ENCODE results near the gene PHACTR3. TPM values are rescaled to one million over a fixed set of nuclear protein-coding genes. Genes with fewer than 3 reads are reported as not detected.

PHACTR3 gene
- total and polyA plus RNA-seq, 2 of the 8 experiments (the other 6 are each of a cell fraction or from before 2014, with no cell fraction given) = 0.05 to 0.13 TPM

DNA sequence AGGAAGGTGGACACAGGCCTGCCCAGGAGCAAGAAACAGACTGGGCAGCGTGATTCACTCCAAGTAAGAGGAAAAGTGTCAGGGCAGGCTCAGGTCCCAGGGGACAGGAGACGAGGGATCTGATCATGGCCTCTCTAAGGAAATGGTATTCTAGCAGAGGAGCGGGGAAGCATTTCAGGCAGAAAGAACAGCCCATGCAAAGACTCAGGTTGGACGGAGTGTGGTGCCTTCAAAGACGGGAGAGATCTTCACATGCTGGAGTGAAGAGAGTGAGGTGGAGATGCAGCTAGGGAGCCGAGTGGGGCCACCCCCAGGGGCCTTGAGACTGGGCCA is 168.0 kb downstream of the PHACTR3 start:
- H2BK5ac ChIP-seq (ENCODE audit: low read depth, low read length) = no peak overlapping the region
- H2BK12ac ChIP-seq (ENCODE audit: low read depth, low read length) = no peak overlapping the region
- no peak overlapping the region for H3K4ac ChIP-seq (replicated peaks; ENCODE audit: insufficient read length, low read depth, low read length)
- ChIA-PET CTCF (ENCODE audit: partially characterized antibody) (interaction anchor here (0.6 kb wide), 1 partner anchor 81 kb away, joined by 3 read pairs; no protein-coding TSS in a partner anchor), POLR2A (ENCODE audit: partially characterized antibody) (no interaction called here)
- H2AFZ ChIP-seq (ENCODE audit: low read length) = no peak overlapping the region
- no peaks in the 10 kb centered on the region for H3K36me3 ChIP-seq (ENCODE audit: control insufficient read depth in 2 of 4, insufficient read depth in 4 of 4, low read length in 3 of 4)
- H3K56ac ChIP-seq (replicated peaks; ENCODE audit: insufficient read length, low read depth, low read length) = no peak overlapping the region
- H3K27me3 ChIP-seq (replicated peaks in 1 of 4; ENCODE audit: control insufficient read depth in 3 of 4, extremely low read depth in 1 of 4, insufficient read depth in 3 of 4, low read length in 3 of 4) = no peaks in the 10 kb centered on the region
- whole genome bisulfite sequencing, 2 experiments (ENCODE audit: extremely low coverage in 1 of 2, insufficient coverage in 1 of 2, insufficient read length in 1 of 2, insufficient replicate concordance in 2 of 2, low coverage in 1 of 2, low lambda C conversion rate in 2 of 2, missing lambda C conversion rate in 1 of 2) = 66% methylated on average over 6 of the region's 6 CpGs; no CpG with 5 or more reads in 1 of the 2 experiments
- H3K4me2 ChIP-seq (ENCODE audit: insufficient read depth in 1 of 2, low read depth in 2 of 2, low read length in 2 of 2) = no peak overlapping the region
- H4K20me1 ChIP-seq (replicated peaks in 1 of 2; ENCODE audit: control insufficient read depth in 1 of 2, insufficient read depth in 2 of 2, low read length in 2 of 2) = peaks cover 0 to 1% of the 10 kb centered on the region in 2 experiments
- H2BK120ac ChIP-seq (replicated peaks; ENCODE audit: low read depth, low read length) = no peak overlapping the region
- no peak overlapping the region for H2BK15ac ChIP-seq (ENCODE audit: low read length)
- H3K79me2 ChIP-seq (ENCODE audit: control insufficient read depth in 1 of 2, insufficient read depth in 2 of 2, low read length in 2 of 2) = no peaks in the 10 kb centered on the region
- no peaks in the 10 kb centered on the region for H3K79me1 ChIP-seq (ENCODE audit: low read depth, low read length)
- no peak for FAIRE-seq
- H3K9me3 ChIP-seq (ENCODE audit: insufficient read depth in 2 of 2, low read depth in 1 of 2, low read length in 1 of 2) = peaks cover 91 to 99% of the 10 kb centered on the region in 2 experiments
- no peak overlapping the region for H3K9ac ChIP-seq (replicated peaks in 1 of 4; ENCODE audit: extremely low read depth in 1 of 4, low read depth in 3 of 4, low read length in 3 of 4)
- no peak overlapping the region for H3K18ac ChIP-seq (ENCODE audit: extremely low read depth, low read length)
- no peak overlapping the region for H4K91ac ChIP-seq (replicated peaks; ENCODE audit: insufficient read length, low read length)
- H4K8ac ChIP-seq (ENCODE audit: extremely low read depth, insufficient read depth, low read length) = no peak overlapping the region
- H4K5ac ChIP-seq (ENCODE audit: insufficient read length, low read depth, low read length) = no peak overlapping the region
- no peak overlapping the region for H2BK20ac ChIP-seq (ENCODE audit: low read length)
- H3K4me1 ChIP-seq (replicated peaks in 1 of 4; ENCODE audit: control insufficient read depth in 3 of 4, insufficient read depth in 4 of 4, low read length in 3 of 4) = no peaks in the 10 kb centered on the region
- no peak overlapping the region for H3K23ac ChIP-seq (ENCODE audit: insufficient read length)
- no peak overlapping the region for H3K27ac ChIP-seq (ENCODE audit: low read depth, low read length)
- no peak for DNase-seq (ENCODE audit: low read depth in 1 of 2, low spot score in 2 of 2)
- H3K23me2 ChIP-seq (ENCODE audit: low read depth, low read length) = no peaks in the 10 kb centered on the region
- H3K14ac ChIP-seq (ENCODE audit: insufficient read length) = no peak overlapping the region
- no peak overlapping the region for H2AK5ac ChIP-seq (ENCODE audit: low read depth, low read length)
- no peak overlapping the region for H3K4me3 ChIP-seq (ENCODE audit: extremely low read depth in 1 of 4, insufficient read depth in 2 of 4, low read depth in 3 of 4, low read length in 4 of 4)
- TF ChIP-seq SAP30 (IDR thresholded peaks at IDR 0.05; ENCODE audit: insufficient read depth, insufficient replicate concordance, low read length) = no peak
- TF ChIP-seq NANOG (IDR thresholded peaks at IDR 0.05; ENCODE audit: insufficient read depth, low read depth, low read length, poor library complexity, severe bottlenecking) = no peak
- no peak for TF ChIP-seq TBP (IDR thresholded peaks at IDR 0.05; ENCODE audit: low read depth, low read length)
- no peak for TF ChIP-seq EP300 (IDR thresholded peaks at IDR 0.05; ENCODE audit: borderline replicate concordance in 1 of 2, low read depth in 2 of 2, low read length in 2 of 2)
- TF ChIP-seq ASH2L (IDR thresholded peaks at IDR 0.05; ENCODE audit: low read length) = no peak
- no peak for TF ChIP-seq PHF8 (conservative IDR thresholded peaks at IDR 0.05; ENCODE audit: low read depth, low read length)
- no peak for TF ChIP-seq HDAC2 (IDR thresholded peaks at IDR 0.05; ENCODE audit: borderline replicate concordance in 1 of 2, low read depth in 2 of 2, low read length in 2 of 2)
- no peak for TF ChIP-seq SIRT6 (IDR thresholded peaks at IDR 0.05; ENCODE audit: low read length)
- TF ChIP-seq, protein P1, sequence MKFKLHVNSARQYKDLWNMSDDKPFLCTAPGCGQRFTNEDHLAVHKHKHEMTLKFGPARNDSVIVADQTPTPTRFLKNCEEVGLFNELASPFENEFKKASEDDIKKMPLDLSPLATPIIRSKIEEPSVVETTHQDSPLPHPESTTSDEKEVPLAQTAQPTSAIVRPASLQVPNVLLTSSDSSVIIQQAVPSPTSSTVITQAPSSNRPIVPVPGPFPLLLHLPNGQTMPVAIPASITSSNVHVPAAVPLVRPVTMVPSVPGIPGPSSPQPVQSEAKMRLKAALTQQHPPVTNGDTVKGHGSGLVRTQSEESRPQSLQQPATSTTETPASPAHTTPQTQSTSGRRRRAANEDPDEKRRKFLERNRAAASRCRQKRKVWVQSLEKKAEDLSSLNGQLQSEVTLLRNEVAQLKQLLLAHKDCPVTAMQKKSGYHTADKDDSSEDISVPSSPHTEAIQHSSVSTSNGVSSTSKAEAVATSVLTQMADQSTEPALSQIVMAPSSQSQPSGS (IDR thresholded peaks at IDR 0.05; ENCODE audit: low read length) = no peak
- no peak for TF ChIP-seq BRCA1 (IDR thresholded peaks at IDR 0.05; ENCODE audit: low read depth, low read length)
- no peak for TF ChIP-seq GTF2F1 (IDR thresholded peaks at IDR 0.05; ENCODE audit: borderline replicate concordance, low read depth, low read length)
- no peak for TF ChIP-seq TEAD4 (IDR thresholded peaks at IDR 0.05; ENCODE audit: low read depth, low read length)
